OCI-LY1 (cell line): ENCODE results near the gene CALHM1.
"Not testable (repeated sequence)": the region's sequence is repeated elsewhere in the genome, so short reads cannot be mapped to it uniquely, and the experiment has no call there.

ENCODE experiments used
- H2AFZ ChIP-seq: fragments of 200-600 bp; sonication (generic), shearing (Covaris generic); 2 replicates; pipeline ENCODE4 v1.6.0; 2014; ENCODE audit warnings: antibody characterized with exemption, mild to moderate bottlenecking, low read length
- H3F3A ChIP-seq: fragments of 200-600 bp; sonication (generic), shearing (Covaris generic); 2 replicates; pipeline ENCODE4 v1.6.0; 2014; ENCODE audit warnings: mild to moderate bottlenecking, antibody characterized with exemption, low read length, moderate library complexity; ENCODE audit not compliant: insufficient read depth
- H3K27ac ChIP-seq: fragments of 200-600 bp; sonication (generic); 2 replicates; pipeline ENCODE4 v1.5.1; 2014; ENCODE audit warnings: low read length, mixed run types, mild to moderate bottlenecking, low read depth; ENCODE audit not compliant: poor library complexity, severe bottlenecking
- H3K27me3 ChIP-seq: fragments of 200-600 bp; sonication (generic); 2 replicates; pipeline ENCODE4 v1.6.0; 2014; ENCODE audit warnings: antibody characterized with exemption, mild to moderate bottlenecking, low read length, moderate library complexity; ENCODE audit not compliant: insufficient read depth
- H3K36me3 ChIP-seq: fragments of 200-600 bp; sonication (generic); 2 replicates; pipeline ENCODE4 v1.6.1; 2014; ENCODE audit warnings: mild to moderate bottlenecking, antibody characterized with exemption, low read length, moderate library complexity, mixed read lengths; ENCODE audit not compliant: insufficient read depth
- H3K4me1 ChIP-seq: fragments of 200-600 bp; sonication (generic); 2 replicates; pipeline ENCODE4 v1.5.1; 2014; ENCODE audit warnings: mild to moderate bottlenecking, low read length, moderate library complexity; ENCODE audit not compliant: insufficient read depth, severe bottlenecking
- H3K4me2 ChIP-seq: fragments of 200-600 bp; sonication (generic), shearing (Covaris generic); 2 replicates; pipeline ENCODE4 v1.6.1; 2014; ENCODE audit warnings: low read length
- H3K4me3 ChIP-seq: fragments of 200-600 bp; sonication (generic); 2 replicates; pipeline ENCODE4 v1.5.1; 2014; ENCODE audit warnings: low read length, low read depth, mild to moderate bottlenecking, mixed read lengths; ENCODE audit not compliant: poor library complexity, severe bottlenecking
- H3K79me2 ChIP-seq: fragments of 200-600 bp; shearing (Covaris generic); 2 replicates; pipeline ENCODE4 v1.6.1; 2016; ENCODE audit warnings: mixed run types, low read length, mixed read lengths; ENCODE audit not compliant: insufficient read depth
- H3K9ac ChIP-seq: fragments of 200-600 bp; sonication (generic), shearing (Covaris generic); 2 replicates; pipeline ENCODE4 v1.6.1; 2014; ENCODE audit warnings: mild to moderate bottlenecking, low read length, mixed read lengths
- H3K9me2 ChIP-seq: fragments of 200-600 bp; sonication (generic), shearing (Covaris generic); 2 replicates; pipeline ENCODE4 v1.6.1; 2014; ENCODE audit warnings: low read depth, mild to moderate bottlenecking, low read length, mixed read lengths
- H3K9me3 ChIP-seq: fragments of 200-600 bp; shearing (Covaris generic); 2 replicates; pipeline ENCODE4 v1.6.1; 2014; ENCODE audit warnings: low read length, mixed read lengths
- H4K20me1 ChIP-seq: fragments of 200-600 bp; sonication (generic), shearing (Covaris generic); 2 replicates; pipeline ENCODE4 v1.6.0; 2016; ENCODE audit warnings: mild to moderate bottlenecking, low read length; ENCODE audit not compliant: insufficient read depth
- EZH2 ChIP-seq: fragments of 200-600 bp; sonication (generic), shearing (Covaris generic); IDR thresholded peaks from 2 replicates; pipeline ENCODE4 v1.8.0; 2017; ENCODE audit warnings: borderline replicate concordance, mixed run types, mild to moderate bottlenecking, antibody characterized with exemption, low read length, moderate library complexity, mixed read lengths
- TF ChIP-seq, protein P1 (sequence below): fragments of 200-600 bp; sonication (generic), shearing (Covaris generic); IDR thresholded peaks from 2 replicates; pipeline ENCODE4 v1.5.1; 2017; ENCODE audit warnings: mild to moderate bottlenecking, antibody characterized with exemption, low read length, moderate library complexity, mixed read lengths

CALHM1 gene

DNA sequence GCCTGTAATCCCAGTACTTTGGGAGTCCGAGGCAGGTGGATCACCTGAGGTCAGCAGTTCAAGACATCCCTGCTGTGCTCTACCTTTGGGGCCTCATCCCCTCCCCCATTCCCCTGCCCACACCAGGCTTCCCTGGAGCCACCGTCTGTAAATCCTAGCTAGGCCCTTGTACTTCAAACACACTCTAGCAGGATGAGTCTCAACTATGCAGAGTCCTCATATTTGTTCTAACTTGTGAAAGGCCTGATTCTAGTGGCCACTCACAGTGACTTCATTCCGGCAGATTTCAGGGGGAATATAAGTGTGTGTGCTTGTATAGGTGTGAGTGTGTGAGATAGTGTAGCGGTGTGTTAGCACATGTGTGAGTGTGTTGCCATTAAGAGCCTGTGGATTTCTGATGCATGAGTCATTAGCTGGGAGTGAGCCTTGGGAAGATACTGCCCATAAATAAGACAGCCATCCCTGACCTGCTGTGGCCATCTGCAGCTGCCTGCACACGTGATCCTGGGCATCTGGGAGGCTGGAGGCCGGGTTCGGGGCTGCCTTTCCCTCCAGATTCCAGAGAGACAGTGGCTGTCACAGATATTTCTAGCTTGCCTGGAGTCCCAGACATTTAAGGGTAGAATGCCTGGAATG lies 33.1 kb upstream of the CALHM1 start:
- no peak overlapping the region for H3K4me3 ChIP-seq
- no peak overlapping the region for H3K9ac ChIP-seq
- no peak overlapping the region for H2AFZ ChIP-seq
- H3K27ac ChIP-seq, result no peak overlapping the region
- no peaks in the 10 kb centered on the region for H3K36me3 ChIP-seq
- peaks cover 8% of the 10 kb centered on the region for H3K4me1 ChIP-seq
- H3K79me2 ChIP-seq, result no peaks in the 10 kb centered on the region
- no peaks in the 10 kb centered on the region for H3K9me2 ChIP-seq
- TF ChIP-seq, protein P1, sequence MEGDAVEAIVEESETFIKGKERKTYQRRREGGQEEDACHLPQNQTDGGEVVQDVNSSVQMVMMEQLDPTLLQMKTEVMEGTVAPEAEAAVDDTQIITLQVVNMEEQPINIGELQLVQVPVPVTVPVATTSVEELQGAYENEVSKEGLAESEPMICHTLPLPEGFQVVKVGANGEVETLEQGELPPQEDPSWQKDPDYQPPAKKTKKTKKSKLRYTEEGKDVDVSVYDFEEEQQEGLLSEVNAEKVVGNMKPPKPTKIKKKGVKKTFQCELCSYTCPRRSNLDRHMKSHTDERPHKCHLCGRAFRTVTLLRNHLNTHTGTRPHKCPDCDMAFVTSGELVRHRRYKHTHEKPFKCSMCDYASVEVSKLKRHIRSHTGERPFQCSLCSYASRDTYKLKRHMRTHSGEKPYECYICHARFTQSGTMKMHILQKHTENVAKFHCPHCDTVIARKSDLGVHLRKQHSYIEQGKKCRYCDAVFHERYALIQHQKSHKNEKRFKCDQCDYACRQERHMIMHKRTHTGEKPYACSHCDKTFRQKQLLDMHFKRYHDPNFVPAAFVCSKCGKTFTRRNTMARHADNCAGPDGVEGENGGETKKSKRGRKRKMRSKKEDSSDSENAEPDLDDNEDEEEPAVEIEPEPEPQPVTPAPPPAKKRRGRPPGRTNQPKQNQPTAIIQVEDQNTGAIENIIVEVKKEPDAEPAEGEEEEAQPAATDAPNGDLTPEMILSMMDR, result no peak
- no peak for TF ChIP-seq EZH2
- no peaks in the 10 kb centered on the region for H4K20me1 ChIP-seq
- H3K4me2 ChIP-seq, result no peak overlapping the region
- H3K9me3 ChIP-seq, result no peaks in the 10 kb centered on the region
- H3F3A ChIP-seq, result no peaks in the 10 kb centered on the region
- H3K27me3 ChIP-seq, result peaks cover 7% of the 10 kb centered on the region; the same call in 1 of the 2 replicates

GRCh38 chr10:103490986-103491314 lies 32.2 kb upstream of the CALHM1 start:
- TF ChIP-seq, protein P1, result no peak
- no peak for TF ChIP-seq EZH2
- Histone ChIP-seq H2AFZ (no peak overlapping the region), H3K4me1 (peaks cover 8% of the 10 kb centered on the region), H3K4me3 (no peak overlapping the region), H3F3A (no peaks in the 10 kb centered on the region), H3K9me2 (no peaks in the 10 kb centered on the region), H3K9me3 (no peaks in the 10 kb centered on the region), H3K27me3 (peaks cover 7% of the 10 kb centered on the region; the same call in 1 of the 2 replicates), H3K79me2 (no peaks in the 10 kb centered on the region), H4K20me1 (no peaks in the 10 kb centered on the region), H3K36me3 (no peaks in the 10 kb centered on the region), H3K9ac (no peak overlapping the region), H3K27ac (no peak overlapping the region), H3K4me2 (no peak overlapping the region)

GRCh38 chr10:103487410-103487708 lies 28.7 kb upstream of the CALHM1 start:
- Histone ChIP-seq H2AFZ (no peak overlapping the region), H3K27me3 (peaks cover 6% of the 10 kb centered on the region; the same call in 1 of the 2 replicates), H3K4me3 (no peak overlapping the region), H3K9me3 (no peaks in the 10 kb centered on the region), H4K20me1 (no peaks in the 10 kb centered on the region), H3K36me3 (no peaks in the 10 kb centered on the region), H3K27ac (no peak overlapping the region), H3K9me2 (no peaks in the 10 kb centered on the region), H3K4me1 (peaks cover 13% of the 10 kb centered on the region), H3K4me2 (no peak overlapping the region), H3F3A (no peaks in the 10 kb centered on the region), H3K79me2 (no peaks in the 10 kb centered on the region), H3K9ac (no peak overlapping the region)
- TF ChIP-seq EZH2, result no peak
- TF ChIP-seq, protein P1, result no peak

DNA sequence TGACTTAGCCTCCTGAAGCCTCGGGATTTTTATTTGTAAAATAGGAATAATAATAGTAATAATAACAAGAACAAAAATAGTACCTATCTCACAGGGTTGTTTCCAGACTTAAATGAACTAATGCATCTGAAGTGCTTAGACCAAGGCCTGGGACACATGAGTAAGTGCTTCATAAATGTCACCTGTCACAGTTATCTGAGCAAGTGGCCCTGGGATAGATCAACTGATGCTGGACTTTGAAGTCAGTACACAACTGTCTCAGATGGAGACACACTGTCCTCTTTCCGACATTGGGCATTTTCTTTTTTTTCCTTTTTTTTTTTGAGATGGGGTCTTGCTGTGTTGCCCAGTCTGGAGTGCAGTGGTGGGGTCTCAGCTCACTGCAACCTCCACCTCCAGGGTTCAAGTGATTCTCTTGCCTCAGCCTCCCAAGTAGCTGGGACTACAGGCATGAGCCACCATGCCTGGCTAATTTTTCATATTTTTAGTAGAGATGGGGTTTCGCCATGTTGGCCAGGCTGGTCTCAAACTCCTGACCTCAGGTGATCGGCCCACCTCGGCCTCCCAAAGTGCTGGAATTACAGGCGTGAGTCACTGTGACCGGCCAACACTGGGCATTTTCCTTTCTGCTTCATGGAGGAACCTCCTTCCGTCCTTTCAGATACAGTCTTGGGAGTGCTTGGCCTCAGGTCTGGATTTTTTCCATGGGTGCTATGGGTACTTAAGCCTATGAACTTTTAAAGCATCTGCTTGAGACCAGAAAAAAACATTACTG lies 28.1 kb upstream of the CALHM1 start:
- H3F3A ChIP-seq, result not testable (repeated sequence)

More for the DNA sequence above, 28.1 kb upstream of the CALHM1 start:
- H3K9me2 ChIP-seq, H3K36me3 ChIP-seq, H3K9ac ChIP-seq, H3K79me2 ChIP-seq, H3K27ac ChIP-seq, H2AFZ ChIP-seq, H4K20me1 ChIP-seq, H3K4me3 ChIP-seq, H3K27me3 ChIP-seq, H3K4me2 ChIP-seq, H3K9me3 ChIP-seq: not testable (repeated sequence)
- peaks cover 13% of the 10 kb centered on the region for H3K4me1 ChIP-seq
